ENCODE data around the gene CDH6.

GRCh38 chr5:31355337-31355736 is 161.9 kb downstream of the CDH6 start:
- TF ChIP-seq CTCF (IDR thresholded peaks at IDR 0.05) (no peak), POLR2A (IDR thresholded peaks at IDR 0.05) (no peak), POLR2AphosphoS5 (IDR thresholded peaks at IDR 0.05) (no peak), EP300 (IDR thresholded peaks at IDR 0.05) (no peak)
